GM21381 (cell line): ENCODE results near the gene ZSWIM4.

Experiments
- ATAC-seq: cut with Tn5 transposase; IDR thresholded peaks from one replicate; pipeline ENCODE4 v1.9.1; 2021; ENCODE audit warnings: mild to moderate bottlenecking, moderate library complexity; ENCODE audit not compliant: unreplicated experiment

ZSWIM4 gene

DNA sequence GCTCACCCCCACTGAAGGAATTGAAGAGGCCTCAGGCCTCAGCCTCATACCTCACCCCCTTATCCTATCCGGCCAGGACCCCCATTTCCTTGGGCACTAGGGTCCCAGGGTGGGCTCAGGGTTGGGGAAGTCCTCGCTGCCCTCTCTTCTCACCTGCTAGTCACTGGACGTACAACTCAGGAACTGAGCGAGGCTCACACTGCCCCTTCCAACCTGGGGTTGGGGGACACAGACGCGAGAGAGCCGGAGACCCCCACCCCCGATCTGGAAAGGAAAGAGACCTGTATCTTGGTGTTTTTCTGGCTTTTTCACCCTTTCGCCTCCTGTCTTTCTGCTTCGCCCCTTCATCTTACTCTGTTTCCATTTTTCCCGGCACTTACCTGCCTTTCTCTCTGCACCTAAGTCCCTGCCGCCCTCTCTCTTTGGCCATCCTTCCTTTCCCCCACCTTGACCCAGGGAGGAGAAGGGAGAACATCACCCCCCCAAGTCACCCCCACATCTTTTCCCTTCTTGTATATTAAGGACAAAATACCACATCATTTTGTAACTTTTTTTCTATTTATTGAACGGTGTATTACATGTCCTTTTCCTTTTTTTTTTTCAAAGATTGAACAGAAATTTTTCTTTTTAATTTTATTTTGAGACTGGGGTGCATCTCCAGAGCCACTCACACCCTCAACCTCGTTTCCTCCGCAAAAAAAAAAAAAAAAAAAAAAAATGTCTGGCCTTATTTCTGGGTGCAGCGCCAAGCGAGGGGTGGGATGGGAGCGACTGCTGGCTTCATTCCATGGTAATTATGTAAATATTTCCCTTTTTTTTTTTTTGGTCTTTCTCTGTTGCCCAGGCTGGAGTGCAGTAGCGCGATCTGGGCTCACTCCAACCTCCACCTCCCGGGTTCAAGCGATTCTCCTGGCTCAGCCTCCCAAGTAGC lies 36.6 kb downstream of the ZSWIM4 start:
- no peak for ATAC-seq

DNA sequence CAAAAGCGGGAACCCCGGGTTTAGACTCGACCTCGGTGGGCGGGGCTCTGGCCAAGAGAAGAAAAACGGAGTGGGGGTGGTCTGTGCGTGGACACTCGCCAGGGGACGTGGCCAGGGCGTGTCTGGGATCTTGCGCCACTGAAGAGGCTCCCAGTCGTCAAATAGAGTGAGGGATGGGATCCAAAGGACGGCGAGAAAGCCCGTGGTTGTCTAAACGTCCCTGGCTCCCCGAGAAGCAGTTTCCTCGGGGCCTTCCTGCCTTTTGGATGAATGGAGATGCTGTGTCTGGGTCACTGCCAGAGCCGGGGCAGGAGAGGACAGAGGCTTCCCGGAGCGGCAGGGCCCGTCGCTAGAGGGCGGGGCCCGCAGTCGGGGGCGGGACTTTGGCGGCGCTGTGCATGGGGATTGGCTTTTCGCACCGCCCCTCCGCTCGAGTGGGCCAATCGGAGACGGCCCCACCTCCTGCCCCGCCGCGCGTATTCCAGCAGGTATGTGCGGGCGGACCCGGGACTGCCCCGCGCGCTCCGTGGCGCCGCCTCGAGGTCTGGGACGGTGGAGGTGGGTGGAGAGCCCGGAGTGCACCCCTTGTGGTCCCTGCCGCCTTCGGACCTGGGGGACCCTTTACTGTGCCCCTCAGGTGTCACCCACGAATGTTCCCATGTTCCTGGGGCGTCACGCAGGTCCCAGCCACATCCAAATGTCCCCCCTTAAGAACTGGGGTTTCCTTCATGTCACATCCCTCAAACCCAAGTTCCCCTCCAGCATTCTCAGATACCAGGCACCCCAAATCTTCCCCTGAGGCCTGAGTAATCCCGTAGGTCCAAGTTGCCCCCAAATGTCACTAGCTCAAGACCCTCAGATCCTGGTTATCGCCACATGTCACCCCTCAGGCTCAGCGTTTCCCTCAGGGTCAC lies 38.3 kb downstream of the ZSWIM4 start:
- peak; percentile 71 for ATAC-seq

DNA sequence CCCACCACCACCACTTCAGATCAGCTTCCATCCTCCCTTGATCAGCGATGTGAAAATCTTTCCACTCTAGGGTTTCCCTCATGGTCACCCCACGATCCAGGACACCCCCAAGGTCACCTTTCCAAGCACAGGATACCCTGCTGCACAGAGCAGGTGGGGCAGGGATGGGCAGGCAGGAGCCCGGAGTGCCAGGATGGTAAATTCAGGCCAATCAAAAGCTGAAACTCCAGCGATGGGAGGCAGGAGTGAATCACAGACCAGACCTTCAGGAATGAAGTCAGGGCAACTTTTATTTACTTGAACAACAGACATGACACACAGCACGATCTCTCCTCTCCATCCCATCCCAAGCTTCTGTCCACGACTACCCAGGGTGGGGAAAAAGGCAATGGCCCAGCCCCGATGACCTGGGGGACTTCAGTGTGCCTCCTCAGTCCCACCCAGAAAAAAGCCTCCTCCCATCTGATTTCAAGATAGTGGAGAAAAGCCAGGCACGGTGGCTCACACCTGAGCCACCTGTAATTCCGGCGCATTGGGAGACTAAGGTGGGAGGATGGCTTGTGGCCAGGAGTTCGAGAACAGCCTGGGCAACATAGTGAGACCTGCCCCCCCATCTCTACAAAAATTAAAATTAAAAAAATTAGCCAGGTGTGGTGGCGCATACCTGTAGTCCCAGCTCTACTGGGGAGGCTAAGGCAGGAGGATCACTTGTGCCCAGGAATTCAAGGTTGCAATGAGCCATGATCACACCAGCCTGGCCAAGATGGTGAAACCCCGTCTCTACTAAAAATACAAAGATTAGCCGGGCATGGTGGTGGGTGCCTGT lies 39.2 kb downstream of the ZSWIM4 start:
- no peak for ATAC-seq

DNA sequence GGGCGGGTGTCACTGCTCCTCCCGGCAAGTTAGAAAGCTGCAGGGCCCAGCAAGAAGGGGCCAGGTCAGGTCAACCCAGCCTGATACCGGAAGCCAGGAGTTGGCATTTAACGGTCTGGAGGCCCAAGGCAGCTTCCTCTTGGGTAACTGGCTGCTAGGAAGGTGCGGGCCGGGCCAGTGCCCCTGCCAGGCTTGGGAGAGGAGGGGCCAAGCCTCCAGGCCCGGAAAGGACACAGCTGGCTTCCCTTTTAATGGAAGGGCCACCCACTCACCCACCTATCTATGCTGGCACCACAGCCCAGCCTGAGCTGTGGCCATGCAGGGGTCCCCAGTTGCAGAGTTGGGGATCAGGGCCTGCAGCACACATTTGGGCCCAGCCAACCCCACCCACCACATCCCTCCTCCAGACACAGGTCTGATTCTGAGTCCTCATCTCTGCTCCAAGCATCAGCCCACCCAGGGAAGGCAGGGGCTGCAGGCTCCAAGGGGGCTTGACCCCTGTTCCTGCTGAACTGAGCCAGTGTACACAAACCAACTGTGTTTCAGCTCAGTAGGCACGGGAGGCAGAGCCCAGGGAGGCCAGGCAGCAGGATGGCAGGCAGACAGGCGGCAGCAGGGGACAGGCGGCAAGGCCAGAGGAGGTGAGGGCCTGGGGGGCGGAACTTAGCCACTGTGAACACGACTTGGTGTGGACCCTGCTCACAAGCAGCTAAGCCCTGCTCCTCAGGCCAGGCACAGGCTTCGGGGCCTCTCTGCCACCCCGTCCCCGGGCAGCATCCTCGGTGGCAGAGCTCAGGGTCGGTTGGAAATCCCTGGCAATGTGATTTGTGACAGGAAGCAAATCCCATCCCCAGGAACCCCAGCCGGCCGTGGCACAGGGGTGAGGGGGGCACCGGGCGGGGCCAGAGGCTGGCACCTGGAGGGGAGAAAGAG lies 40.8 kb downstream of the ZSWIM4 start:
- no peak for ATAC-seq

DNA sequence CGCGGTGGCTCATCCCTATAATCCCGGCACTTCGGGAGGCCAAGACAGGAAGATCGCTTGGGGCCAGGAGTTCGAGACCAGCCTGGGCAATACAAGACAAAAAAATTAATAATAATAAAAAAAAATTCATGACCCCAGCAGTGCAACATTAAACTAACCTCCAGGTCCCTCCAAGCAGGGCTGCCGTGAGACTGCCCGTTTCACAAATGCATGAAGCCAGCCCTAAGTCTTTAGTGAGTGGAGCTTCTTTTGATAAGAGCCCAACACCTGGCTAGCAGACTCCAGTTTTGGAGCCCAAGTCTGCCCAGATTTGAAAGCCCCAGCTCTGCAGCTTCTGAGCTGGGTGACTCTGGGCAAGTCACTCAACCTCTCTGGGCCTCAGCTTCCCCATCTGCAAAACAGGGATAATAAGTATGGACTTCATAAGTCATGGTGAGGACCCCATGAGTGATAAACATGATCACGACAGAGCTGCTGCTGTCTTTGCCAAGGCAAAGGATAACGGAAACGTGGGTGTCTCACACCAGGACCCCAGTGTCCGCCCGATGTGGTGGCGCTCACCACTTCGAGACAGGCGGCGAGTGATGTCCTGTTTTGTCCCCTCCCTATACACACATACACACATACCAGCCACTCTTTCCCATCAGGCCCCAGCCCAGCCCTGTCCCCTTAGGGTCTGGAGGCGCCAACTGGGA lies 43.3 kb downstream of the ZSWIM4 start:
- ATAC-seq: no peak

DNA sequence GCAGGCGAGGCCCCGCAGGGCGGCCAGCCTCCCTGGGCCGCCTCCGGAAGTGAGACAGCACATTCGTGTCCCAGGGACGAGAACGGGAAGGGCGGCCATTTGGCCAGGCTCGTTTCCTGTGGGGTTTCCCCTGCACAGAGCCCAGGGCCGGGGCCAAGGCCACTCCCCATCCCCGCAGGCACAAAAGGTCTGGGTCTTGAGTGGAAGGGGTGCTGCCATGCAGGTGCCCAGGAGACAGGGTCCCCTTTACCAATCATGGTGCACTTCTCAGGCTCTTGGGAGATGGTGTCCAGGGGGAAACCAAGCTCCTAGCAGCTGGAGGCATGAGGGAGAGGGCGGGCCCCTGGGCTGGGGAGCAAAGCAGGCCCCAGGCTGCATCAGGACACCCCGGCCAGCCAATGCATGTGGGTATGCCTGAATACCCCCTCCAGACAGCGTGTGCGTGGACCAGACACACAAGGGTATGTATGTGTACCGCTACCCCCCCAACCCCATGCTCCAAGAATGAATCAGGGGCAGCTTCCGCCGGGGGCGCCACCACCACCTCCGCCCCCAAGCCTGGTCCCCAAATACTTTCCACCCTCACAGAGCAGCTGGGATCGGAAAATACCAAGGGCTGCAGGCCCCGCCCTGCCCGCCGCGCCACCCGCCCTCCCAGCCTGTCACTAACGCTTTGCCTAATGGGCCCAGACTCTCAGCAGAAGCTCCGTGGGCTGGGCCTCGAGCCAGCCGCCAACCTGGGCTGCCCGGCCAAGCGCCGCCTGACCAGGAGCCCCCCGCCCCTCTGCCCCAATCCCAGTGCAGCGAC lies 44.1 kb downstream of the ZSWIM4 start:
- peak; percentile 29 for ATAC-seq

DNA sequence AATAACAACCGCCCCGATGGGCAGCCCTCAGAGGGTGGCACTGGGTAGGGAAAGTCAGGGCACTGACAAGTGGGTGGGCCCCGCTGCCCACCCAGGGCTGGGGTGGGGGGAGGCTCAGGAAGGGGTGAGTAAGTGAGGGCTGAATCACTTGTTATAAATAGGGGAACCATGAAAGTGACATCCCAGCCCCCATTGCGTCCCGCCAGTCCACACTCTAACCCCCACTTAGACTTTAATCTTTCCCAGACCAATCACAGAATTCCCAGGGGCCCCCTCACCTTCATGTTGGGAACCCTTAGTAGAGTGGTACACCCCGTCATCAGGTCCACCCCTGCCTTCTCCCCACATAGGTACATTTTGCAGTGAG lies 44.7 kb downstream of the ZSWIM4 start:
- no peak for ATAC-seq

DNA sequence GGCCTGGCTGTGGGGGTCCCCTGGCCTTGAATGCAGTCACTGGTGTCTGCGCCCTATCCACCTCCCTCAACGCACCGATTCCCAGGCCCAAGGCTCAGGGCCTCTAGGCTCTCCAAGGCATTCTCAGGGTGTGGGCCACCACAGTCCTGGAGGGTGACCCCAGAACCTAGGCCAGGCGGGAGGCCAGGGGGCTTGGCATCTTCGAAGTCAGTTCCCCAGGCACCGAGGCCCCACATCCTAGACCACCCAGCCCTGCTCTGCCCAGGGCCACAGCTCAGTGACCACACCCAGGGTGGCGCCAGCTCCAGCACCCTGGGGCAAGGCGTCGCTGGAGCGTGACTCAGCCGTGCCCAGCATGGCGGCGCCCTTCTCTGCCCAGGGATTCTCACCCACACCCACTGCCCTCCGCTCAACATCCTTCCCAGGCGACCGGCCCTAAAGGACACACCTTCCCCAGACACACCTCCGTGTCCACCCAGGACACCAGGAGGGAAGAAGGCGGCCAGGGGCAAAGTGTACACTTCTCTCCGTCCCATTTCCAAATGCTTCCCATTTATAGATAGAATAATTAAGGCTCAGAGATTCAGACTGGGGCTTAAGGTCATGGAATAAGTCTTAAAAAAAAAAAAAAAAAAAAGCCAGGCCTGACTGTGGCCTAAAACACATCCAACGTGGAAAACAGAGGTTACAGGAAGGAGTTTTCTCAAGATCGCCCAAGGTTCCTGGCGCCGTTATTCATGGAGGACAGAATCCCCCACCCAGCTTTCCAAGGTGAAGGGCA lies 45.3 kb downstream of the ZSWIM4 start:
- ATAC-seq: no peak

DNA sequence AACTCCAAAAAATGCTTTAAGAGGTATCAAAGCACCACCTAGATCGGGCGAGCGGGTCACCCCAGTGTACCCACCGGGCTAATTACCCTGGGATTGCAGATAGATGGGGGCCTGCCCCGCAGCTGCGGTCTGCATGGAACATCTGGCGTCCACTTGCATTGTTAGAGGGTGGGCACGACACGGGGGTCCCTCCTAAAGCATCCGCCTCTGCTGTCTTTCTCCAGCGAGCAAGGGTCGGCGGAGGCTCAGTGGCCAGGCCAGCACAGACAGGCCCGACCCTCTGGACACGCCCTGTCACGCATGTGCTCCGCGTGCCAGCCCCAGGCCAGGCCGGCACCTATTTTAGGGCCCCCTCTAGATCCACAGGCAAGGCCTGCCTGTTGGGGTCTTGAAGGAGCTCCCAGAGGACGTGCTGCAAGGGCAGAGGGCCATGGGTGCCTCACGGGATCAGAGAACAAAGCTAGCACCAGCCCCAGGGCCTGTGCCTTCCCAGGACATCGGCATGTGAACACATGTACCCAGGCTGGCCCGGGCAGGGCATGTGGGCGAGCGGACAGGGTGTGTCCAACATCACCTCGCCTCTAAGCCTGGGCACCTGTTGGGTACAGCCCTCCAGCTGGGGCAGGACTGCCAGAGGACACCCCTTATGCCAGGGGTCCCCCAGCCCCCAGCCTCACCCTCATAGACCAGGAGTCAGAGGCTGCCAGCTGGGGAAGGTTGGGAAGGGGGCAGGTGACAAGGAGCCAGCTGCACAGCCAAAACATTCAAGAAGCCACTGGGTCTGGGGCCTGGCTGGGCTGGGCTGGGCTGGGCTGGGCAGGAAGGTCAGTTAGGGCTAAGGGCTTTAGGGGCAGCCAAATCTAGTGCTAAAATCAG lies 46.1 kb downstream of the ZSWIM4 start:
- ATAC-seq: no peak

DNA sequence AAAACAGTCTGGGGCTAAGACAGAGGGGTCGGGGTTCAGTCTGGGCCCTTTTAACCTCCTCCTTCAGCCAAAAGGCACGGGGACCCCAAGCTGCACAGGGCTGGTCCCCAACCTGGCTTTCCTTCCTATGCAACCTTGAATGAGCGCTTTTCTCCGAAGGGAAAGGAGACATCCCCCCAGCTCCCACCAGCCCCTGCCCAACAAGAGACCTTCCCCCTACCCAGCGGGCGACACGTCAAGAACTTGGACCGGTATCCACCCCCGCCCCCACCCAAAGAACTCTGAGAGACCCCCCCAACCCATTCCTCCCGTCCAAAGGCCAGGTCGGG lies 46.7 kb downstream of the ZSWIM4 start:
- no peak for ATAC-seq

DNA sequence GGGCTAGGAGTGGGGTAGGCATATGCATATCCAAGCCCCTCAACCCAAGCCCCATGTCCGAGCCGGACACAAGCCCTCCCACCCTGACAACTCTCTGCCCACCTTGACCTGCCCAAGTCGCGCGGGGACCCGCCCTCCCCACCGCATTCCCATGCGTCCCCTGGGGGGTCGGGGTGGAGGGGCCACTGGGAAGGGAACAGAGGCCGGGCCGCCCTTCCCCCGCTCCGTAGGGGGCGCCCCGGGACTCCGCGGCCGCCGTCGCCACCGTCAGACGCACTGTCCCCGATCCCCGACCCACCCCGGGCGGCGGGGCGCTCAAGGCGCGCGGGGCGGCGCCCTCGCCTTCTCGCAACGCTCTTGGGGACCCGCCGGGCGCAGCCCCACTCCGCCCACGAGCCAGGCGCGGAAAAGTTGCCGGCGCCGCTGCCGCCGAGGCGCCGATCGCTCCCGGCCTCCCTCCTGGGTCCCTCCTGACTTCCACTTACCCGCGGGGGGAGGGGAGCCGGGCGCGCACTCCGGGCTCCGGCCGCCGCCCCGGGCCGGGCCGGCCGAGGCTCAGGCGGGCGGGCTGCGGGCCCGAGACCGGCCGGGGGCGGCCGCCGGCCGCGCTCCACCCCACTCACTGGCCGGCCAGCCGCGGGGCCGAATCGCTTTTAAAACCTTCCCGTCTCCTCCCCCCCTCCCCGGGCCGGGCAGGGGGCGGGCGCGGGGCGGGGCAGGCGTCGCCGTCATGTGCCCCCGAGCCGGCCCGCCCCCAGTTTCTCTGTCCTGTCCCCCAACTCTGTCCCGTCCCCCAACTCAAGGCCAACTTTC lies 47.3 kb downstream of the ZSWIM4 start:
- ATAC-seq: no peak

DNA sequence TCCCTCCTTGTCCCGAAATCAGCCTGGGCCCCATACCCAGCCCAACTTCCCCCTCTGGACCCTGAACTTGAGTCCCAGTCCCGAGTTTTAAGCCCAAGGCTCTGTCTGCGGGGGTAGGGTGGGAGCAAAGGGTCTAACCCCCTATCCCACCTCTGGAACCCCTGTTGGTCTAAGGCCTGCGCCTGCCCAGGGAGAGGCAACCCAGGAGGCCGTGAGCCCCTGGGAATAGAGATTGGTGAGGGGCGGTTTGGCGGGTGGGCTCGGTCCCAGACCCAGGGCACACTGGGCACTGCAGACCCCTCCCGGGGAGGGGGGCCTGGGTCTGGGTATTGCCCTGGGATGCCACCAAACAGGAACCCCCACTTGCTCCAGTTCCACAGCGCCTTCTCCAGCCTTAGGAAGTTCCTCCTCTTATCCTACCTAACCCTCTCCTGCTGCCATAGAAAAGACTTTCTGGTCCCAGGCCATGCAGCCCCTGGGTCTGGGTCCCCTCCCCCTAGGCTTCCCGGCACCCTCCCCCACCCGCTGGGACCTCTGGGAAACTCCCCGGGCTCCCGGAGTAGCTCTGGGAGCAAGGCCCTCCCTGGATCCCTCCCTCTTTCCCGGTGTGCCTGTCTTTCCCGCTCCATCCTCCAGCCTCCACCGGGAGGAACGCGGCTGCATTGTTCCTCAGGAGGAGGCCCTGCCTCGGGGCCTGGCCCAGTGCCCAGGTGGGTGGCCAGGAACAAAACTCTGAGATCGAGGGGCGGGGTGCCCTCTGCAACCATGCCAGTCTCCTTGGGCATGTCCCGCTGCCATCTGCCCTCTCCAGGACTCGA lies 48.1 kb downstream of the ZSWIM4 start:
- ATAC-seq: no peak

DNA sequence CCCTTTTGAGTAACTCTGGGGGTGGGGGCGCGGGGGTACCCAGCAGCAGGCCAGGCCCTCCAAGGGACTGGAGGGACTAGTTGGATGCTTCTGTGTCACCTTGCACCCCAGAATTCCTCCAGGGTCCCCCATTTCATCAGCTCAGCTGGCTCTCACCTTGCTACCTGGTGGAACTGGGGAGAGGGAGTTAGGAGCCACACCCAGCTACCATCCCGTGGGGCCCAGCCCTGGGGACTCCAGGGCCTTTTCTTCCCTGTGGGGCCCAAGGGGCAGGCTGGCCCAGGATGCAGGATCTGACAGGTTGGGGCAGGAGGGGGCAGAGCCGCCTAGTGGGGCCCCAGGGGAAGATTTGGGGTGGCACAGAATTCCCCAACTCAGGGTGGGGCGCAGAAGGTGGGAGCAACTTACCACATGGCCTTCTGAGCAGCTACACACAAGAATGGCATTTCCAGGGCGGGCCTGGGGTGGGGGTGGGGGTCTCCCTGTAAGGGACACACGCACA lies 48.9 kb downstream of the ZSWIM4 start:
- no peak for ATAC-seq

DNA sequence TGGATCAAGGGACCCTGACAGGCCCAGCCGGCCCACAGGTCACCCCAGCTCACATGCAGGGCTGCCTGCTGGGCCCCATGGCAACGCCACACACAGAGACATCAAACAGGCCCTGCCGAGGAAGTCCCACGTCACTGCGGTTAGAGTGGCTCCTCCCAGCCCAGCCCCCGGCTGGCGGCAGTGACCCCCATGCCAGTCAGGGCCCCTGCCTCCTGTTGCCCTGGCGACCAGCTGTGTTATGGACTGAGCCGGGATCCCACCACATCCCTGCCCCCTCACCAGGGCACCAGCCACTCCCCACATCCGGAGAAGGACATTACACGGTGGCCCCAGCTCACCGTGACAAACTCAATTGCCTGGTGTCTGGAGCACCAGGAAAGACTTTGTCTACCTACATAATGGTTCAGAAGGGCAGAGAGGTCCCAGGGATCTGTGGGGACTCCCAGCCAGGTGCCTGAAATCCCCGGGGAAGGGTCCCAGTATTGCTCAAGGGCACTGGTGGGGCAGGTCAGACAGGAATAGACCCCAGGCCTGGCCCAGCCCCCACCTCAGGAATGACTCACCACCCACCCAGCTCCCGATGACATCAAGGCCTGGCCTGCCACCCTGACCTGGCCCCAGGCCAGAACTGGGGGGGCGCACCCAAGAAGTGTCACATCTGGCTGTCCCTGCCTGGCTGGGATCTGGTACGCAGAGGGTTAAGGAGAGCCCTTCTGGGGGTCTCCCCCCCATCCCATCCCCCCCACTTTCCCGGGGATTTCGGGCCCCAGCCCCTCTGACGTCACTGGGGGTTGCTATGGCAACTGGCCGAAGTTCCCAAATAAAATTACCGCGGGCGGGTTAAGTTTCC lies 51.5 kb downstream of the ZSWIM4 start:
- ATAC-seq: peak; percentile 56
